ENCODE data around the gene RANBP17.

RANBP17 gene

DNA sequence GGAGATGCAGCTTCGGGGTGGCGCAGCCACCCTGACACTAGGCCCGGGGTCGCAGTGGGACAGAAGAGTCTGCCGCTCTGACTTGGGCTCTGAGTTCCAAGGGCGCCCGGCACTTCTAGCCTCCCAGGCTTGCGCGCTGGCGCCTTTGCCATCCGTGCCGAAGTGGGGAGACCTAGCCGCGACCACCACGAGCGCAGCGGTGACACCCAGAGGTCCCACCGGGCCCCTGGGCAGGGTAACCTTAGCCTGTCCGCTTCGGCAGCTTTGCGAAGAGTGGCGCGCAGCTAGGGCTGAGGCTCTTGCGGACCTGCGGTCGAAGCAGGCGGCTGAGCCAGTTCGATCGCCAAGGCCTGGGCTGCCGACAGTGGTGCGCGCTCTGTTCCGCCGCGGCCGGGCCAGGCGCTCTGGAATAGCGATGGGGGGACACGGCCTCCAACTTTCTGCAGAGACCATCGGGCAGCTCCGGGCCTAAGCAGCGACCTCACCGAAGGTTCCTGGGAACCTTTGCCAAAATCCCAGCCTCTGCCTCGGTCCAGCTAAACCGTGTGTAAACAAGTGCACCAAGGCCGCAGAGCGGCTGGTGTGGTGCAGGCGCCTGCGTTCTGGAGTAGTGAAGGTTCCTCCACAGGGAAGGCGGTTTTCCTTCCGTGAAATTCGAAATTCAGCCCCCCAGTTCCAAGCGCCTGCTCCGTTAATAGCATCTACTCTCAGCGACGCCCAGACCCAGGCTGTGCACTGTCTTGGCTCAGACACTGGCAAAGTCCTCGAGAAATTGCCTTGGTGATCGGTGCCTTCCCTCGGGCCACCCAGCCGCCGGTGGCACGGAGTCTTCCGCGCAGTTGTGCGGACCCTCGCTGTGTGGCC, 454.7 kb downstream of the RANBP17 start:
- H3K27ac ChIP-seq = no peak overlapping the region
- TF ChIP-seq, protein P1, sequence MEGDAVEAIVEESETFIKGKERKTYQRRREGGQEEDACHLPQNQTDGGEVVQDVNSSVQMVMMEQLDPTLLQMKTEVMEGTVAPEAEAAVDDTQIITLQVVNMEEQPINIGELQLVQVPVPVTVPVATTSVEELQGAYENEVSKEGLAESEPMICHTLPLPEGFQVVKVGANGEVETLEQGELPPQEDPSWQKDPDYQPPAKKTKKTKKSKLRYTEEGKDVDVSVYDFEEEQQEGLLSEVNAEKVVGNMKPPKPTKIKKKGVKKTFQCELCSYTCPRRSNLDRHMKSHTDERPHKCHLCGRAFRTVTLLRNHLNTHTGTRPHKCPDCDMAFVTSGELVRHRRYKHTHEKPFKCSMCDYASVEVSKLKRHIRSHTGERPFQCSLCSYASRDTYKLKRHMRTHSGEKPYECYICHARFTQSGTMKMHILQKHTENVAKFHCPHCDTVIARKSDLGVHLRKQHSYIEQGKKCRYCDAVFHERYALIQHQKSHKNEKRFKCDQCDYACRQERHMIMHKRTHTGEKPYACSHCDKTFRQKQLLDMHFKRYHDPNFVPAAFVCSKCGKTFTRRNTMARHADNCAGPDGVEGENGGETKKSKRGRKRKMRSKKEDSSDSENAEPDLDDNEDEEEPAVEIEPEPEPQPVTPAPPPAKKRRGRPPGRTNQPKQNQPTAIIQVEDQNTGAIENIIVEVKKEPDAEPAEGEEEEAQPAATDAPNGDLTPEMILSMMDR (conservative IDR thresholded peaks at IDR 0.05) = no peak

DNA sequence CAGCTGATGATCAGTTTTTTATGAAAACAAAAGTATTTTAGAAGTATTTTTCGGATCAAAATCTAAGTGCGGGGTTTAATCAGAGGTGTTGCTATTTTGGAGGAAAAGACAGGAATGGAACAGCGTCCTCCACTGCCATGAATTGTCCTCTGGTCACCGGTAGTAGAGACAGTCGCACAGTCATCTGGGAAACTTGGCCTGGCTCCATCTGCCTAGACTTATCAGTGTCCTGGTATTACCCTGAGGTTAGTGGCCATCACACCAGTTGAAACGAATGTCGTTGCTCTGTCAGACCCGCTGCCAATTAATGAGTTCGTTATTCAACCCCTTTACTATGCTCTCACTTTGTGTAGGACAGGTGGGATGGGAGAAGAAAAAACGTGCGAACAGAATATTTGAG, 455.4 kb downstream of the RANBP17 start:
- H3K27ac ChIP-seq = no peak overlapping the region

GRCh38 chr5:171318026-171318425, 456.2 kb downstream of the RANBP17 start:
- TF ChIP-seq, protein P1 (conservative IDR thresholded peaks at IDR 0.05) = no peak

More for the DNA sequence above, 455.4 kb downstream of the RANBP17 start:
- TF ChIP-seq, protein P1 (conservative IDR thresholded peaks at IDR 0.05) = no peak

GRCh38 chr5:171321447-171321846, 459.6 kb downstream of the RANBP17 start:
- TF ChIP-seq, protein P1 (conservative IDR thresholded peaks at IDR 0.05) = no peak

More at GRCh38 chr5:171318026-171318425, 456.2 kb downstream of the RANBP17 start:
- no peak overlapping the region for H3K27ac ChIP-seq

GRCh38 chr5:171322527-171322926, 460.7 kb downstream of the RANBP17 start:
- H3K27ac ChIP-seq = no peak overlapping the region
- TF ChIP-seq, protein P1 (conservative IDR thresholded peaks at IDR 0.05) = no peak

More at GRCh38 chr5:171321447-171321846, 459.6 kb downstream of the RANBP17 start:
- no peak overlapping the region for H3K27ac ChIP-seq

DNA sequence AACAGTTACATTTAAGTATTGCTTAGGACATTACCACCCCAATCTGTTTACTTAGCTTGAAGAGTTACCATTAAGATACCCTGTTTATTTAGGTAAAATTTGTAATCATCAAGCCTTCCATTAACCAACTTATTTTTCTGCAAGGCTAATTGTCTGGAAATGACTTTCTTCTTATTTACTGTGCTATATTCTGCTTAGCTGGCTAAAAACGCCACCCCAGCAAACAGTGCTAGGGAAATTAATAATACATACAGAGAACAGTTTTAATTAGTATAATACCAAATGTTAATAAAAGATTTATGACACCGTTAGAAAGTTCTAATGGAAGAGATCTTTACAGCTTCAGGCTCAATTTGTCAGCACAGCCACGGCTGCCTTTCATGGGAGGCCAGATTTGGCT, 461.2 kb downstream of the RANBP17 start:
- no peak overlapping the region for H3K27ac ChIP-seq
- TF ChIP-seq, protein P1 (conservative IDR thresholded peaks at IDR 0.05) = no peak

GRCh38 chr5:171323806-171324632, 462.2 kb downstream of the RANBP17 start:
- H3K27ac ChIP-seq = no peak overlapping the region
- TF ChIP-seq, protein P1 (conservative IDR thresholded peaks at IDR 0.05) = no peak
